Mesenchymal stem cell (in vitro differentiated cells and primary cell): ENCODE measurements around the gene FURIN.

Source experiments
- DNase-seq: peaks from one replicate; pipeline ENCODE4 v3.0.0-alpha.2; 2013
- H2AFZ ChIP-seq: one replicate; pipeline ENCODE4 v1.6.1; 2013; ENCODE audit warnings: low read depth, mild to moderate bottlenecking, control low read depth, inconsistent platforms, low read length, moderate library complexity
- H2AK5ac ChIP-seq: 2 replicates; pipeline ENCODE4 v1.6.1; 2013; ENCODE audit warnings: low read length, moderate library complexity, mild to moderate bottlenecking, inconsistent platforms; ENCODE audit not compliant: severe bottlenecking
- H2BK120ac ChIP-seq: one replicate; pipeline ENCODE4 v1.6.1; 2013; ENCODE audit warnings: low read depth, mild to moderate bottlenecking, inconsistent platforms, low read length, moderate library complexity
- H2BK12ac ChIP-seq, 2 experiments: one replicate each; pipeline ENCODE4 v1.6.1; 2013; ENCODE audit warnings: inconsistent platforms in 2 of 2, low read length in 2 of 2, mild to moderate bottlenecking in 2 of 2, moderate library complexity in 2 of 2, control low read depth in 1 of 2
- H2BK15ac ChIP-seq: one replicate; pipeline ENCODE4 v1.6.1; 2013; ENCODE audit warnings: mild to moderate bottlenecking, low read depth, inconsistent platforms; ENCODE audit not compliant: poor library complexity, severe bottlenecking
- H2BK5ac ChIP-seq: 2 replicates; pipeline ENCODE4 v1.6.1; 2013; ENCODE audit warnings: low read depth, mild to moderate bottlenecking, low read length, control low read depth, inconsistent platforms; ENCODE audit not compliant: poor library complexity, severe bottlenecking
- H3K14ac ChIP-seq, 2 experiments: one replicate each; pipeline ENCODE4 v1.6.1; 2013; ENCODE audit warnings: inconsistent platforms in 2 of 2, low read length in 2 of 2, control low read depth in 1 of 2, mild to moderate bottlenecking in 1 of 2, moderate library complexity in 1 of 2
- H3K18ac ChIP-seq, 2 experiments: one replicate each; pipeline ENCODE4 v1.6.1; 2013; ENCODE audit warnings: inconsistent platforms in 2 of 2, low read length in 2 of 2, control low read depth in 1 of 2, low read depth in 1 of 2, mild to moderate bottlenecking in 1 of 2
- H3K23ac ChIP-seq, 2 experiments: one replicate each; pipeline ENCODE4 v1.6.1; 2013; ENCODE audit warnings: inconsistent platforms in 2 of 2, low read length in 2 of 2, mild to moderate bottlenecking in 2 of 2, moderate library complexity in 2 of 2, control low read depth in 1 of 2
- H3K27ac ChIP-seq: 2 replicates; pipeline ENCODE4 v1.5.1; 2013; ENCODE audit warnings: mild to moderate bottlenecking, moderate library complexity, low read length, control low read depth, inconsistent platforms; ENCODE audit not compliant: poor library complexity, severe bottlenecking
- H3K27me3 ChIP-seq, 2 experiments: 2 replicates each; pipeline versions ENCODE4 v1.6.1 to v1.7.0; 2013; ENCODE audit warnings: low read length in 2 of 2, mild to moderate bottlenecking in 2 of 2, moderate library complexity in 2 of 2, control low read depth in 1 of 2, inconsistent platforms in 1 of 2; ENCODE audit not compliant: control insufficient read depth in 1 of 2, insufficient read depth in 1 of 2
- H3K36me3 ChIP-seq, 2 experiments: 2 replicates each; pipeline versions ENCODE4 v1.6.1 to v1.7.0; 2013; ENCODE audit warnings: low read length in 2 of 2, control low read depth in 1 of 2, inconsistent platforms in 1 of 2, low read depth in 1 of 2, mild to moderate bottlenecking in 1 of 2; ENCODE audit not compliant: insufficient read depth in 2 of 2, control insufficient read depth in 1 of 2
- H3K4ac ChIP-seq, 2 experiments: one replicate each; pipeline ENCODE4 v1.6.1; 2013; ENCODE audit warnings: inconsistent platforms in 2 of 2, low read length in 2 of 2, mild to moderate bottlenecking in 2 of 2, moderate library complexity in 2 of 2, control low read depth in 1 of 2, low read depth in 1 of 2
- H3K4me1 ChIP-seq: 2 replicates; pipeline ENCODE4 v1.6.1; 2013; ENCODE audit warnings: low read depth, low read length, control low read depth; ENCODE audit not compliant: control insufficient read depth, insufficient read depth
- H3K4me2 ChIP-seq: 2 replicates; pipeline ENCODE4 v1.6.1; 2013; ENCODE audit warnings: low read length, mild to moderate bottlenecking, inconsistent platforms; ENCODE audit not compliant: poor library complexity, severe bottlenecking
- H3K4me3 ChIP-seq, 2 experiments: 2 replicates each; pipeline versions ENCODE4 v1.5.1 to v1.7.0; 2013; ENCODE audit warnings: low read length in 2 of 2, mild to moderate bottlenecking in 2 of 2, control low read depth in 1 of 2, low read depth in 1 of 2; ENCODE audit not compliant: insufficient read depth in 1 of 2
- H3K79me1 ChIP-seq: replicated peaks from 2 replicates; pipeline ENCODE4 v1.6.1; 2013; ENCODE audit warnings: mild to moderate bottlenecking, control low read depth, low read length, inconsistent platforms; ENCODE audit not compliant: poor library complexity, severe bottlenecking
- H3K9ac ChIP-seq: 2 replicates; pipeline ENCODE4 v1.7.0; 2013; ENCODE audit warnings: mild to moderate bottlenecking, low read length, moderate library complexity
- H3K9me3 ChIP-seq: 2 replicates; pipeline ENCODE4 v1.7.0; 2013; ENCODE audit warnings: mild to moderate bottlenecking, low read length; ENCODE audit not compliant: control insufficient read depth
- H4K8ac ChIP-seq: one replicate; pipeline ENCODE4 v1.6.1; 2013; ENCODE audit warnings: inconsistent platforms, mild to moderate bottlenecking, low read length, moderate library complexity
- H4K91ac ChIP-seq: one replicate; pipeline ENCODE4 v1.6.1; 2013; ENCODE audit warnings: mild to moderate bottlenecking, low read length, inconsistent platforms
- WGBS: methylation state at CpG from one replicate; pipeline ENCODE4 v1.1.7; 2013; ENCODE audit warnings: mixed read lengths; 5-methylcytosine and 5-hydroxymethylcytosine counted together

FURIN gene

GRCh38 chr15:90913398-90913944, 45.1 kb downstream of the FURIN start:
- H4K91ac ChIP-seq = no peak overlapping the region
- no peak overlapping the region for H4K8ac ChIP-seq
- H2BK15ac ChIP-seq = no peak overlapping the region
- H2BK120ac ChIP-seq = no peak overlapping the region
- no peak overlapping the region for H3K4ac ChIP-seq
- no peak overlapping the region for H3K18ac ChIP-seq
- no peak overlapping the region for H2AK5ac ChIP-seq
- H3K14ac ChIP-seq = no peak overlapping the region
- no peak overlapping the region for H3K27ac ChIP-seq
- no peaks in the 10 kb centered on the region for H3K9me3 ChIP-seq
- H3K79me1 ChIP-seq = no peaks in the 10 kb centered on the region
- H2BK5ac ChIP-seq = no peak overlapping the region
- H2AFZ ChIP-seq = no peak overlapping the region
- H3K4me3 ChIP-seq = no peak overlapping the region
- no peak overlapping the region for H3K9ac ChIP-seq
- H3K4me2 ChIP-seq = no peak overlapping the region
- peaks cover 72 to 91% of the 10 kb centered on the region in 2 experiments for H3K36me3 ChIP-seq
- DNase-seq = no peak
- H3K23ac ChIP-seq = no peak overlapping the region
- H2BK12ac ChIP-seq = no peak overlapping the region
- H3K4me1 ChIP-seq = peaks cover 17% of the 10 kb centered on the region
- H3K27me3 ChIP-seq = no peaks in the 10 kb centered on the region
- WGBS = 96% methylated on average over 12 of the region's 12 CpGs

DNA sequence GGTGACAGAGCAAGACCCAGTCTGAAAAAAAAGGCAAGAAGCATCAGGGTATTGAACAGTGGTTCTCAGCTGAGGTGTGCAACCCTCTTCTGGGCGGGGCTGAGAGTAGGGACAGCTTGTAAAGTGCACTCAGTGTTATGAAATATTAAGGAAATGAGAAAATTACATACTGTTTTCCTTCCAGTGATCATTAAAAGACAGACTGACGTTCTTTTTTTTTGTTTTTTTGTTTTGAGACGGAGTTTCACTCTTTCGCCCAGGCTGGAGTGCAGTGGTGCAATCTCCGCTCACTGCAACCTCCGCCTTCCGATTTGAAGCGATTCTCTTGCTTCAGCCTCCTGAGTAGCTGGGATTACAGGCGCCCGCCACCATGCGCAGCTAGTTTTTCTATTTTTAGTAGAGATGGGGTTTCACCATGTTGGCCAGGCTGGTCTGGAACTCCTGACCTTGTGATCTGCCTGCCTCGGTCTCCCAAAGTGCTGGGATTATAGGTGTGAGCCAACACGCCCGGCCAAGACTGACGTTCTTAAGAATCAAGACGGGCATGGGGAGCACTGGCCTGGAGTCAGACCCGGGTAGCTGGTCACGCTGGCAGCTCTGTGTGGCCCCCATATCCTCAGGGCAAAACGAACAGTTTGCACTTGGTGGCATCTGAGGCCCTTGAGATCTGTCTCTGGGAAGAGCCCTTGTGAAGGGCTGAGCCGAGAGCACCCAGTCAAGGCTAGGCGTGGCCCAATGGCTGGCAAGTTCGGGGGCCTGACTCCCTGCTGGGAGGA, 46.1 kb downstream of the FURIN start:
- H3K4me1 ChIP-seq = peaks cover 17% of the 10 kb centered on the region
- no peak overlapping the region for H2AK5ac ChIP-seq
- no peak overlapping the region for H2BK15ac ChIP-seq
- no peak overlapping the region for H3K4me2 ChIP-seq
- no peak overlapping the region for H3K9ac ChIP-seq
- H3K4me3 ChIP-seq = no peak overlapping the region
- H3K4ac ChIP-seq = no peak overlapping the region
- H3K14ac ChIP-seq = no peak overlapping the region
- H2BK12ac ChIP-seq = no peak overlapping the region
- no peak overlapping the region for H2AFZ ChIP-seq
- H3K23ac ChIP-seq = no peak overlapping the region
- H3K27ac ChIP-seq = no peak overlapping the region
- 97% methylated on average over 22 of the region's 22 CpGs for WGBS
- no peaks in the 10 kb centered on the region for H3K79me1 ChIP-seq
- H3K9me3 ChIP-seq = no peaks in the 10 kb centered on the region
- no peak overlapping the region for H2BK5ac ChIP-seq
- DNase-seq = no peak
- H4K8ac ChIP-seq = no peak overlapping the region
- H4K91ac ChIP-seq = no peak overlapping the region
- H3K18ac ChIP-seq = no peak overlapping the region
- H3K27me3 ChIP-seq = no peaks in the 10 kb centered on the region
- H3K36me3 ChIP-seq = peaks cover 74 to 96% of the 10 kb centered on the region in 2 experiments
- H2BK120ac ChIP-seq = no peak overlapping the region

DNA sequence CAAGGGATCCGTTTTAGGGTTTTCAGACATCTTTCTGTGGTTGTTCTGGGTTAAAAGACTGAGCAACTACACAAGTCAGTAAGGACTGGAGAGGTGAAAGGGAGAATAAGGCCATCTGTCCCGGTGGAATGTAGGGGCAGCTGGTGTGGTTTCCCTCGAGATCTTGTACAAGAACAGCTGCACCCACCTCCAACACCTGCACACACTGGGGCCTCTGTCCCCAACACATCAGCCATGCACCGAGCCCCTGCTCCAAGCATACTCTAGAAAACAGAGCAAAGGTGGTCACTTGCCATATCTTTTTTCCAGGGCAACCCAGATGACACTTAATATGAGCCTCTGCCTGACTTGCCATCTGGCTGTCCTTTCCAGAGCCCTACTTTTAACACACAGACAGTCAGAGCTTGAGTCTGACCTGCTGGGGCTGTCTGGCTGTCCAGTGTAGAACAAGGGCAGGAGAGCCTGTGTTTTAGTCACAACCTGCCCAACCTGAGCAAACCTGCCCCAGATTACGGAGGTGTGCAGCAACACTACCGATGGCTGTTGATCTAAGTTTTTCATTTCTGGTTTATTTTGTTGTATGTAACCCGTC, 46.9 kb downstream of the FURIN start:
- H2BK120ac ChIP-seq = no peak overlapping the region
- H3K79me1 ChIP-seq = no peaks in the 10 kb centered on the region
- peaks cover 17% of the 10 kb centered on the region for H3K4me1 ChIP-seq
- no peaks in the 10 kb centered on the region for H3K9me3 ChIP-seq
- H3K14ac ChIP-seq = no peak overlapping the region
- H2BK5ac ChIP-seq = no peak overlapping the region
- H2BK15ac ChIP-seq = no peak overlapping the region
- no peak overlapping the region for H3K4ac ChIP-seq
- H3K36me3 ChIP-seq = peaks cover 75 to 98% of the 10 kb centered on the region in 2 experiments
- no peak overlapping the region for H3K23ac ChIP-seq
- no peak overlapping the region for H3K4me3 ChIP-seq
- H2BK12ac ChIP-seq = peak overlapping the region in 1 of 2 experiments; percentile 27
- H2AFZ ChIP-seq = no peak overlapping the region
- H3K27me3 ChIP-seq = no peaks in the 10 kb centered on the region
- peak overlapping the region; percentile 22 for H3K27ac ChIP-seq
- peak overlapping the region; percentile 36 for H4K8ac ChIP-seq
- no peak overlapping the region for H2AK5ac ChIP-seq
- peak overlapping the region; percentile 37 for H4K91ac ChIP-seq
- WGBS = 77% methylated on average over 5 of the region's 7 CpGs
- no peak overlapping the region for H3K9ac ChIP-seq
- peak overlapping the region in 1 of 2 experiments; percentile 69 for H3K18ac ChIP-seq
- peak; percentile 40 for DNase-seq
- H3K4me2 ChIP-seq = no peak overlapping the region

DNA sequence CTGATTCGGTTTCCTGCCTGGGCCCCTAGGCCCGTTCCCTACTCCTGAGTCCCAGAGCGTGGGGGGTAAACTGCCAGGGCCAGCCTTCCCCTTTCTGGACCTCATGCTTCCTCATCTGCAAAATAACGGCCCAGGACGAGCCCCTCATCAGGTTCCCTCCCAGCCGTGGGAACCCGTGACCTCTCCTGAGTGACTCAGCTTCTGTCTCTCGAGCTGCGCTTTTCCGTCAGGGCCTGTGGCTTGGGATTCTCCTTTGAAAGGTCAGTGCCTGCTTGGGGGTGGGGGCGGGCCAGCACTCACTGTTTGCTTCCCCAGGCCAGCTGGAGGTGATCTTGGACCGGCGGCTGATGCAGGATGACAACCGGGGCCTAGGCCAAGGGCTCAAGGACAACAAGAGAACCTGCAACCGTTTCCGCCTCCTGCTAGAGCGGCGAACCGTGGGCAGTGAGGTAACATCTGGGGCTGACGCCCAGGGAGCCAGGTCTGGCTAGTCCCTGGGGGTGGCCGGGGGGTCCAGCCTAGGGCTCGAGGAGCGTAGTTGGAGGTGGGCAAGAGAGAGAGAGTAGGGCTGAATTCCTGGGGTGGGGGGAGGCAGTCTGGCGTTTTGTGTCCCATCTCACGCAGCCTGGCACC, 47.5 kb downstream of the FURIN start:
- WGBS = 63% methylated on average over 23 of the region's 25 CpGs
- Histone ChIP-seq H2BK12ac (peak overlapping the region in 1 of 2 experiments; percentile 79), H3K79me1 (no peaks in the 10 kb centered on the region), H3K27ac (peak overlapping the region; percentile 22), H2BK15ac (no peak overlapping the region), H3K18ac (peak overlapping the region in 1 of 2 experiments; percentile 81), H2AK5ac (no peak overlapping the region), H3K4ac (no peak overlapping the region), H3K36me3 (peaks cover 72 to 97% of the 10 kb centered on the region in 2 experiments), H4K91ac (no peak overlapping the region), H4K8ac (peak overlapping the region; percentile 36), H2BK5ac (no peak overlapping the region), H3K9ac (no peak overlapping the region), H3K23ac (no peak overlapping the region), H3K4me2 (no peak overlapping the region), H3K4me1 (peaks cover 17% of the 10 kb centered on the region), H2BK120ac (no peak overlapping the region), H3K9me3 (no peaks in the 10 kb centered on the region), H3K27me3 (no peaks in the 10 kb centered on the region), H2AFZ (no peak overlapping the region), H3K14ac (no peak overlapping the region), H3K4me3 (no peak overlapping the region)
- peak; percentile 91 for DNase-seq
